Nephron progenitor cell (in vitro differentiated cells): ENCODE data around the gene KCNQ4.

Experiments
- DNase-seq: peaks from one replicate; pipeline ENCODE4 v3.0.0; 2021
- H3K27ac Mint-ChIP-seq: 2 replicates; pipeline ENCODE4 v1.8.0; 2021; ENCODE audit warnings: mild to moderate bottlenecking, moderate library complexity, mixed read lengths
- H3K27me3 Mint-ChIP-seq: 2 replicates; pipeline ENCODE4 v1.8.0; 2021; ENCODE audit warnings: mild to moderate bottlenecking, low read depth, mixed read lengths; ENCODE audit not compliant: poor library complexity
- H3K36me3 Mint-ChIP-seq: 2 replicates; pipeline ENCODE4 v1.8.0; 2021; ENCODE audit warnings: low read depth, mixed read lengths
- H3K4me1 Mint-ChIP-seq: 2 replicates; pipeline ENCODE4 v1.8.0; 2021; ENCODE audit warnings: mixed read lengths
- H3K4me3 Mint-ChIP-seq: 2 replicates; pipeline ENCODE4 v1.8.0; 2021; ENCODE audit warnings: mild to moderate bottlenecking, moderate library complexity, mixed read lengths
- H3K9me3 Mint-ChIP-seq: 2 replicates; pipeline ENCODE4 v1.8.0; 2021; ENCODE audit warnings: mild to moderate bottlenecking, moderate library complexity, mixed read lengths
- CTCF ChIP-seq: fragments of 200-600 bp; sonication (generic); IDR thresholded peaks from 2 replicates; pipeline ENCODE4 v1.5.0; 2021; ENCODE audit warnings: antibody characterized with exemption

The KCNQ4 gene

GRCh38 chr1:40777224-40777970 is 6.2 kb upstream of the KCNQ4 start:
- Mint-ChIP-seq H3K36me3 (peaks cover 39% of the 10 kb centered on the region), H3K4me1 (peaks cover 41% of the 10 kb centered on the region), H3K27ac (no peak overlapping the region), H3K27me3 (peaks cover 30% of the 10 kb centered on the region), H3K4me3 (no peak overlapping the region), H3K9me3 (peaks cover 25% of the 10 kb centered on the region)
- TF ChIP-seq CTCF: no peak
- no peak for DNase-seq

- H3K4me1 Mint-ChIP-seq: peaks cover 54% of the 10 kb centered on the region
- no peak for TF ChIP-seq CTCF
- peaks cover 25% of the 10 kb centered on the region for H3K9me3 Mint-ChIP-seq
- H3K27me3 Mint-ChIP-seq: peaks cover 50% of the 10 kb centered on the region
- H3K4me3 Mint-ChIP-seq: no peak overlapping the region
- H3K27ac Mint-ChIP-seq: no peak overlapping the region
- H3K36me3 Mint-ChIP-seq: peaks cover 28% of the 10 kb centered on the region
- no peak for DNase-seq
These were observed 2.6 kb upstream of the KCNQ4 start for GRCh38 chr1:40780678-40781607.

DNA sequence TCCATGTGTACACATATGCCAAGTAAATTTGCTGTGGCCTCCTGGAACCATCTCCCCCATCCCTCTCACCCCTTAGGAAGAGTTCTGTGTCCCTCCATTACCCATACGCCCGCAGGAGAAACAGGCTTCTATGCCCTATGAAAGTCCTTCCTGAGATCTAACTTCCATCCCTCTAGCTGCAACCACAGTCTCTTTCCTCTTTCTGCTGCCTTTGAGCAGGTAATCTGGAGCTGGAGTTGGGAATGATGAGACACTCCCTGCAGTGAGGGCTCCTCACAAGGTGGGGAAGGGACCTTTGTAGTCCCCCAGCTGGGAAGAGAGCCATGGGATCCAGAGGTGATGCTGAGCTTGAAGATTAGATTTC is 2.0 kb upstream of the KCNQ4 start:
- no peak overlapping the region for H3K27ac Mint-ChIP-seq
- no peak for DNase-seq
- H3K4me1 Mint-ChIP-seq: peaks cover 59% of the 10 kb centered on the region
- peaks cover 19% of the 10 kb centered on the region for H3K9me3 Mint-ChIP-seq
- no peak for TF ChIP-seq CTCF
- H3K27me3 Mint-ChIP-seq: peaks cover 50% of the 10 kb centered on the region
- peaks cover 22% of the 10 kb centered on the region for H3K36me3 Mint-ChIP-seq
- peak overlapping the region; percentile 30 for H3K4me3 Mint-ChIP-seq

GRCh38 chr1:40782371-40782956 is 1.1 kb upstream of the KCNQ4 start:
- Mint-ChIP-seq H3K27ac (no peak overlapping the region), H3K27me3 (peaks cover 50% of the 10 kb centered on the region), H3K9me3 (peaks cover 10% of the 10 kb centered on the region), H3K4me3 (peak overlapping the region; percentile 83), H3K36me3 (peaks cover 13% of the 10 kb centered on the region), H3K4me1 (peaks cover 68% of the 10 kb centered on the region)
- TF ChIP-seq CTCF: no peak
- peak; percentile 69 for DNase-seq

DNA sequence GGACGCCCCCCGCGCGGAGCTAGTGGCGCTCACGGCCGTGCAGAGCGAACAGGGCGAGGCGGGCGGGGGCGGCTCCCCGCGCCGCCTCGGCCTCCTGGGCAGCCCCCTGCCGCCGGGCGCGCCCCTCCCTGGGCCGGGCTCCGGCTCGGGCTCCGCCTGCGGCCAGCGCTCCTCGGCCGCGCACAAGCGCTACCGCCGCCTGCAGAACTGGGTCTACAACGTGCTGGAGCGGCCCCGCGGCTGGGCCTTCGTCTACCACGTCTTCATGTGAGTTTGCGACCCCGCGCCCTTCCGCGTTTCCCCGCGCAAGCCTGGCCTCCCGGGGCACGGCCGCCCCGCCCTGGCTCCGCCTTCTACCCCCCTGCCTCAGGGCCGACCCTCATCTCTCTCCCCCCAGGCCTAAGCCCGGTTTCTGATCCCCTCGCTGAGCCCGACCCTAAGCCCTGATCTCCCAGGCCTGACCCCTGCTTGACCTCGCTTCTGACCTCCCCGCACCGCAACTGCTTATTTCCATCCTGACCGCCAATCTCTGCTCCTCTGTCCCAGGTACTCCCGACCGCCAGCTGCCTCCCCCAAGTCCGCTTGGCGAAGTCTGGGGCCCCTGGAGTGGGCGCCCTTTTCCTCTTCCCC is 669 bp downstream of the KCNQ4 start:
- DNase-seq: peak; percentile 47
- H3K4me1 Mint-ChIP-seq: peaks cover 86% of the 10 kb centered on the region
- no peak for TF ChIP-seq CTCF
- peak overlapping the region; percentile 84 for H3K4me3 Mint-ChIP-seq
- H3K27me3 Mint-ChIP-seq: peaks cover 51% of the 10 kb centered on the region
- no peaks in the 10 kb centered on the region for H3K36me3 Mint-ChIP-seq
- no peaks in the 10 kb centered on the region for H3K9me3 Mint-ChIP-seq
- no peak overlapping the region for H3K27ac Mint-ChIP-seq
